Effector CD8-positive, alpha-beta T cell (primary cell): ENCODE data around the gene NTN3.
"Not testable (repeated sequence)": the region's sequence is repeated elsewhere in the genome, so short reads cannot be mapped to it uniquely, and the experiment has no call there.

ENCODE experiments used
- DNase-seq: peaks from one replicate; lab custom pipeline; 2025; lab: John Stamatoyannopoulos, UW

Gene NTN3

GRCh38 chr16:2441143-2441804 lies 29.8 kb upstream of the NTN3 start:
- not testable (repeated sequence) for DNase-seq

- DNase-seq = no peak
Measured at GRCh38 chr16:2443555-2443954, 27.5 kb upstream of the NTN3 start.

GRCh38 chr16:2447920-2448583 lies 23.0 kb upstream of the NTN3 start:
- no peak for DNase-seq

- DNase-seq = no peak
Measured at GRCh38 chr16:2449118-2449517, 22.0 kb upstream of the NTN3 start.

- no peak for DNase-seq
Measured at GRCh38 chr16:2450535-2450934, 20.6 kb upstream of the NTN3 start.

GRCh38 chr16:2450975-2451381 lies 20.1 kb upstream of the NTN3 start:
- DNase-seq = no peak

- no peak for DNase-seq
Measured at GRCh38 chr16:2451851-2452320, 19.2 kb upstream of the NTN3 start.

- DNase-seq = no peak
Measured at GRCh38 chr16:2452650-2453049, 18.4 kb upstream of the NTN3 start.

- DNase-seq = no peak
Measured at GRCh38 chr16:2455081-2455845, 15.8 kb upstream of the NTN3 start.

GRCh38 chr16:2456551-2457153 lies 14.4 kb upstream of the NTN3 start:
- DNase-seq = no peak

- no peak for DNase-seq
Measured at GRCh38 chr16:2457267-2457666, 13.8 kb upstream of the NTN3 start.

GRCh38 chr16:2457946-2458345 lies 13.2 kb upstream of the NTN3 start:
- DNase-seq = no peak

- DNase-seq = no peak
Measured at GRCh38 chr16:2458887-2459646, 12.0 kb upstream of the NTN3 start.

- DNase-seq = peak; percentile 95
Measured at GRCh38 chr16:2459647-2460390, 11.3 kb upstream of the NTN3 start, which contains the start of gene TEDC2. TEDC2 (plus strand) TSS chr16:2460109; CDS start chr16:2460145, 36 bp downstream.

- DNase-seq = no peak
Measured at GRCh38 chr16:2460391-2460713, 10.7 kb upstream of the NTN3 start.

- no peak for DNase-seq
Measured at GRCh38 chr16:2460916-2461315, 10.2 kb upstream of the NTN3 start.

- DNase-seq = no peak
Measured at GRCh38 chr16:2462031-2462866, 8.8 kb upstream of the NTN3 start.

GRCh38 chr16:2464333-2464732 lies 6.8 kb upstream of the NTN3 start:
- DNase-seq = no peak

GRCh38 chr16:2465653-2466415 lies 5.3 kb upstream of the NTN3 start:
- DNase-seq = no peak
